HG03457 (cell line): ENCODE data around the gene TMEM88.

ENCODE experiments used
- ATAC-seq: cut with Tn5 transposase; IDR thresholded peaks from one replicate; pipeline ENCODE4 v1.9.1; 2021; ENCODE audit warnings: moderate number of reproducible peaks; ENCODE audit not compliant: unreplicated experiment

Gene TMEM88

GRCh38 chr17:7883781-7884386 is 29.0 kb downstream of the TMEM88 start:
- no peak for ATAC-seq

- ATAC-seq, result no peak
Observed at GRCh38 chr17:7884581-7885366, 29.9 kb downstream of the TMEM88 start.

- no peak for ATAC-seq
Observed at GRCh38 chr17:7885367-7886226, 30.7 kb downstream of the TMEM88 start.

GRCh38 chr17:7886227-7887037 is 31.6 kb downstream of the TMEM88 start:
- no peak for ATAC-seq

- ATAC-seq, result no peak
Observed at GRCh38 chr17:7887038-7887481, 32.2 kb downstream of the TMEM88 start.

- no peak for ATAC-seq
Observed at GRCh38 chr17:7887482-7888183, 32.8 kb downstream of the TMEM88 start.

- no peak for ATAC-seq
Observed at GRCh38 chr17:7888184-7888920, 33.5 kb downstream of the TMEM88 start, which contains the start of gene CHD3. TSS of gene CHD3 (plus strand) at chr17:7888789. CDS start at chr17:7889001, 212 bp downstream.

GRCh38 chr17:7889166-7889955 is 34.5 kb downstream of the TMEM88 start:
- ATAC-seq, result no peak

- no peak for ATAC-seq
Observed at GRCh38 chr17:7893187-7893880, 38.5 kb downstream of the TMEM88 start.

- ATAC-seq, result no peak
Observed at GRCh38 chr17:7894226-7894625, 39.4 kb downstream of the TMEM88 start.

GRCh38 chr17:7894866-7895265 is 40.0 kb downstream of the TMEM88 start:
- ATAC-seq, result no peak

GRCh38 chr17:7897090-7897489 is 42.2 kb downstream of the TMEM88 start:
- no peak for ATAC-seq

- ATAC-seq, result no peak
Observed at GRCh38 chr17:7897773-7898172, 42.9 kb downstream of the TMEM88 start.

- ATAC-seq, result no peak
Observed at GRCh38 chr17:7903154-7904103, 48.6 kb downstream of the TMEM88 start.
